ENCODE results near the gene IMPA2. TPM values are rescaled to one million over a fixed set of nuclear protein-coding genes. Genes with fewer than 3 reads are reported as not detected.

The IMPA2 gene
- total RNA-seq (2022; extraction: Qiagen RNA extraction), result 79.5 to 101 TPM (median 92.6 TPM) in 5 replicates

GRCh38 chr18:11981192-11981542 lies at the start of gene IMPA2:
TSS of gene IMPA2 (plus strand) at chr18:11981507. CDS start at chr18:11981670, 163 bp downstream.

Other genes with a start within 250 kb of the IMPA2 start
- gene CHMP1B, start 130.1 kb upstream of the IMPA2 start, total RNA-seq (2022; extraction: Qiagen RNA extraction), result 39.9 to 49.0 TPM (median 41.2 TPM) in 5 replicates
- gene MPPE1, start 73.2 kb upstream of the IMPA2 start, total RNA-seq (2022; extraction: Qiagen RNA extraction), result 15.7 to 17.8 TPM (median 16.6 TPM) in 5 replicates
- gene ANKRD62, start 112.3 kb downstream of the IMPA2 start, total RNA-seq (2022; extraction: Qiagen RNA extraction), result not detected in 5 replicates